Mesenteric fat pad (tissue), 1 donor: ENCODE results near the gene A4GALT. TPM values are rescaled to one million over a fixed set of nuclear protein-coding genes. Genes with fewer than 3 reads are reported as not detected.
"Not testable (repeated sequence)": the region's sequence is repeated elsewhere in the genome, so short reads cannot be mapped to it uniquely, and the experiment has no call there.

Experiments
- DNase-seq: peaks from one replicate; pipeline ENCODE4 v3.0.0-alpha.2; 2020; ENCODE audit warnings: low spot score
- long read RNA-seq: library from polyadenylated mRNA; unstranded; transcript quantifications from one replicate; pipeline ENCODE4 v2.0.0, GENCODE V29; 2020
- total RNA-seq: library from RNA; stranded (reverse); fragmentation: NEBNext Ultra II Directional; extraction: Animal tissue kit (Norgen Biotek cat#: 25700); gene quantifications from one replicate; pipeline ENCODE4 v1.2.1, GENCODE V29; 2021
- donor health status: DM: yes; HTN: yes; CAD: no.

The A4GALT gene, protein sequence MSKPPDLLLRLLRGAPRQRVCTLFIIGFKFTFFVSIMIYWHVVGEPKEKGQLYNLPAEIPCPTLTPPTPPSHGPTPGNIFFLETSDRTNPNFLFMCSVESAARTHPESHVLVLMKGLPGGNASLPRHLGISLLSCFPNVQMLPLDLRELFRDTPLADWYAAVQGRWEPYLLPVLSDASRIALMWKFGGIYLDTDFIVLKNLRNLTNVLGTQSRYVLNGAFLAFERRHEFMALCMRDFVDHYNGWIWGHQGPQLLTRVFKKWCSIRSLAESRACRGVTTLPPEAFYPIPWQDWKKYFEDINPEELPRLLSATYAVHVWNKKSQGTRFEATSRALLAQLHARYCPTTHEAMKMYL
- 42.1 TPM for total RNA-seq
- long read RNA-seq, transcript A4GALT-206 (3 exons, 2,141 nt) = major isoform, 19 of 91 reads
- long read RNA-seq, partial matches to known transcripts = 0 of 91 reads
- long read RNA-seq, other reads (novel, unspliced or antisense) = 68 of 91 reads

GRCh38 chr22:42720263-42721044, at the start of gene A4GALT:
Gene A4GALT, minus strand, starts transcription at chr22:42720870. Its CDS starts 26,919 bp downstream, at chr22:42693951.
- DNase-seq = no peak

DNA sequence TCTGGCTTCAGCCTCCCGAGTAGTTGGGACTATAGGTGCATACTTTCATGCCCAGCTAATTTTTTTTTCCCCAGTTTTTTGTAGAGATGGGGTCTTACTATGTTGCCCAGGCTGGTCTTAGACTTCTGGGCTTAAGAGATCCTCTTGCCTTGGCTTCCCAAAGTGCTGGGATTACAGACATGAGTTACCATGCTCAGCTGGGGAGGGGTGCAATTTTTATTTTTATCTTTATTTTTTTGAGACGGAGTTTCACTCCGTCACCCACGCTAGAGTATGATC, 49.7 kb upstream of the A4GALT start:
- DNase-seq = no peak

DNA sequence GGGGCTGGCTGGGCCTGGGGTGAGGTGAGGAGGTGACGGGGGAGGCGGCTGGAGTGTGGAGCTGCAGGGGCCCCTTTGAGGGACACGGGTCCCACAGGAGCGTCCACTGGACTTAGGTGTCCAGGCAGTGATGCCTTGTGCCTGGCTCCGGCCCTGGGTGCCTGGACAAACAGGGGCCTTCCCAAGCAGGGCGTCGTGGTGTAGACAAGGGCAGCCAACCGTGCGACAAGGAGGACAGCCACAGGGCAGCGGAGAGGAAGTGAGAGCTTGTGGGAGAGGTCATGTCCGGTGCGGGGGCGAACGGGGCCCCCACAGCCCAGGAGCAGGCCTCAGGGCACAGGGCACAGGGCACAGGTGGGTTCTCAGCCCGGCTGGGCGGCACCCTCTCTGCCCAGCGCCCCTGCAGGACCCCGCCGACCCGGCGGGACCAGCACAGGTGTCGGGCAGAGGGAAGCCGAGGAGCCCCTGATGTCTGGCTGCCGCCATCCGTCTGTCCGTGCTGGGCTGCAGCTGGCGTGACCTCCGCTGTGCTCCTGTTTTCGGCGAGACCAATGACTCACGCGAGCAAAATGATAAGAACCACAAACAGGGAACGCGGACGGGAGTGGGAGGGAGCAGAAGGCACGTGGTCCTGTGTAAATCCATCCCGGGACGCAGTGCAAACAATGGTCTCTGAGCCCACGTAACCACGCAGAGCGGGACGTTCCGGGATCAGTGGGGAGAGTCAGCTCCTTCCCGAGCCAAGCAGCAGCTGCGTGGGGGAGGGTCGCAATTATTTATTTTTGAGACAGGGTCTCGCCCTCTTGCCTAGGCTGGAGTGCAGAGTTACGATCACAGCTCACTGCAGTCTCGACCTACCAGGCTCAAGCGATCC, 49.1 kb upstream of the A4GALT start:
- DNase-seq = no peak

DNA sequence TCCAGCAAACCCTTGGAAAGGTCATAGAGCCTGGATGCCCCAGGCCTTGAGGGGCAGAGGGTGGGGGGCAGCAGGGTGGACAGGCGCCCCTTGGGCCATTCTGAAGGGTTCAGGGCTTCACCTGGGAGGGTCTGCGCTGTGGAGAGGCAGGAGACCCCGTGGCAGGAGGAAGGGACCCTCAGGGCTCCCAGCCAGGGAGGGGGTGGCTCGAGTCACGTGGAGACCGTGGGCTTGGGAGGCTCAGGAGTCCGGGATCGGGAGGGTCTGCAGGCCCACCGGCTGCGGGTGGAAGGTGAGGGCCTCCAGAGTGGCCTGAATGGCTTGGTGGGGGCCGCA, 48.5 kb upstream of the A4GALT start:
- no peak for DNase-seq

- no peak for DNase-seq
Observed at GRCh38 chr22:42768385-42769035, 47.8 kb upstream of the A4GALT start.

GRCh38 chr22:42766860-42767259, 46.2 kb upstream of the A4GALT start:
- no peak for DNase-seq

GRCh38 chr22:42764895-42765363, 44.3 kb upstream of the A4GALT start:
- no peak for DNase-seq

- no peak for DNase-seq
Observed at GRCh38 chr22:42763965-42764480, 43.4 kb upstream of the A4GALT start.

GRCh38 chr22:42760806-42761565, 40.3 kb upstream of the A4GALT start:
- no peak for DNase-seq

DNA sequence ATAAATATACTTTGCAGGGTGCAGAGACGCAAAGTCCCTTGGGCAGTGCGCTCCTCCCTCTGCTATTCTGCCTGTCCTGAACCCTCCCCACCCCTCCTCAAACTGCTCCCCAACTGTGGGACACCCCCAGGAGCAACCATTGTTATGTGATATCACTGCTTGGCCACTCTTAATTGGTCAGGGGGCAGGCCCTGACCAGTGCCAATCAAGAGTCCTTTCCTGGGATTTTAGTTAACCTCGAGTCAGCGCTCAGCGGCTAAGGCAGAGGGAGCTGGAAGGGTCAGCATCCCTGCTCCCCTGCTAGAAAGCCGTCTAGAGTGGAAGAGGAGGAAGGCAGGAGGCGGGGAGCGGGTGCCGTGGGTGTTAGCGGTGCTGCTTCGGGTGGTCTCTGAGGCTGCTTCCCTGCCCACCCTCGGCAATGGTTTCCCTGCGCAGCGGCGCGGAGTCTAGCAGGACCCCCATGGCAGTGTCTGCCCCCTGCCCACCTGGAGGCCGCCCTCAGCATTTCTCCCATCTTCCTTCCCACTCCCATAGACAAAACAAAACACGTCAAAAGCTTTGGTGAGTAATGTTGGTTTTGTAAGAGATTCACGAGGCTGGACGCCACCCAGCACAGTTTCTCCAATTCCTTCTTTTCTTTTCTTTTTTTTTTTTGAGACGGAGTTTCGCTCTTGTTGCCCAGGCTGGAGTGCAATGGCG, 38.4 kb upstream of the A4GALT start:
- DNase-seq = no peak

GRCh38 chr22:42755553-42755952, 34.9 kb upstream of the A4GALT start:
- DNase-seq = not testable (repeated sequence)

DNA sequence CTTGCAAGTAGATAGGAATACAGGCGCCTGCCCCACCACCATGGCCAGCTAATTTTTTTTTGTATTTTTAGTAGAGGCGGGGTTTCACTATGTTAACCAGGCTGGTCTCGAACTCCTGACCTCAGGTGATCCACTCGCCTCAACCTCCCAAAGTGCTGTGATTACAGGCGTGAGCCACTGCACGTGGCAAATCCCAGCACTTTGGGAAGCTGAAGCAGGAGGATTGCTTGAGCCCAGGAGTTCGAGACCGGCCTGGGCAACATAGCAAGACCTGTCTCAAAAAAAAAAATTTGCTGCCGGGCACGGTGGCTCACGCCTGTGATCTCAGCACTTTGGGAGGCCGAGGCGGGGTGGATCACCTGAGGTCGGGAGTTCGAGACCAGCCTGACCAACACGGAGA, 34.5 kb upstream of the A4GALT start:
- not testable (repeated sequence) for DNase-seq

- no peak for DNase-seq
Observed at GRCh38 chr22:42754658-42755057, 34.0 kb upstream of the A4GALT start.

- no peak for DNase-seq
Observed at GRCh38 chr22:42752912-42753311, 32.2 kb upstream of the A4GALT start.

DNA sequence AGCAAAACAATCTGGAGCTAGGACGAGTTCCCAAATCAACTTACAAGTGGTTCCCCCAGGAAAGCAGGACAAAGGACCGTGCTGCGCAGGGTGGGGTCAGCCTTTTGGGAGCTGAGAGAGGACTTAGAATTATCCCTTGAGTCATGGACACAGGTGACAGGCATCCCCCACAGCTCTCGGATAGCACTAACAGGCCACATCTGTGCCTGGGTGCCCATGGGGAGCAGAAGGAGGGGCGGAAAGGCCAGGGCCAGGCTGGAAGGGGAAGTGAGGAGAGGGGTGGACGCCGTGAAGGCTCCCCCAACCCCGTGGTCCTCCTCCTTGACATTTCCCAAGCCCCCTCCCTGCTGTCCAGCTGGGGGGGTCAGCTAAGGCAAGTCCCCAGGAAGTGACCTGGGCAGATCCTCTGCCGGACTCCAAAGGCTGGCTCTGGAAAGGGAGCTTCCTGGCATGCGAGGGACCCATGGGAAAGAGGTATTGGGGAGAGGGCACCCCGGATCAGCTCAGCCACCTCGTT, 31.6 kb upstream of the A4GALT start:
- no peak for DNase-seq

- not testable (repeated sequence) for DNase-seq
Observed at GRCh38 chr22:42750421-42750820, 29.8 kb upstream of the A4GALT start.

- no peak for DNase-seq
Observed at GRCh38 chr22:42747701-42748513, 27.2 kb upstream of the A4GALT start.

DNA sequence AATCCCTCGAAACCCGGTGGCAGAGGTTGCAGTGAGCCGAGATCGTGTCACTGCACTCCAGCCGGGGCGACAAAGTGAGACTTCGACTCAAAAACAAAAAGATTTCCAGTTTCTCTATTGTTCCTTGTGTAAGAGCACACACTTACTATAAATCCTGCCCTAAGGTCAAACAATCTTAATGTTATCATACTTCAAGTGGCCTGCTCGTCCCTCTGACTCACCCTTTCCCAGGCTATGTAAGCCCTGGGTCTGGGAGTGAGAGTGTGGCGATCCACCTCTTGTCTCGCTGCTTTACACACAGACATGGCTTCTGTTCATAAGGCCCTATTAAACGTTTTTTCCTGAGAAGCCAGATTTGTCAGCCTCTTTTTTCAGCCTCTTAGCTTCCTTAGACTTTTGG, 24.4 kb upstream of the A4GALT start:
- no peak for DNase-seq
